Measurements from ENCODE around the gene RPL31.

GRCh38 chr2:100959225-100959880 lies 42.7 kb upstream of the RPL31 start:
- no peak for TF ChIP-seq CTCF (IDR thresholded peaks at IDR 0.05)
- TF ChIP-seq POLR2A (IDR thresholded peaks at IDR 0.05): no peak
